K562 (cell line): ENCODE data around the gene TMEM214. TPM values are rescaled to one million over a fixed set of nuclear protein-coding genes. Genes with fewer than 3 reads are reported as not detected.
A peak's percentile ranks its signal among the peaks of the same experiment; 100 is the strongest.

Source experiments
- ATAC-seq: fragments of 200-7000 bp; cut with Tn5 transposase; 3 replicates; pipeline ENCODE4 v1.9.1; 2020; ENCODE audit warnings: moderate library complexity
- Bru-seq: library from RNA; stranded (reverse); fragments of 400-500 nt; gene quantifications from one replicate; lab custom pipeline; 2021; lab: Mats Ljungman, UMichigan
- BruChase-seq, 2 experiments: library from RNA; stranded (reverse); fragments of 400-500 nt; gene quantifications; one replicate each; lab custom pipeline; 2021; lab: Mats Ljungman, UMichigan
- BruUV-seq: library from RNA; stranded (reverse); fragments of 400-500 nt; replicated peaks from 2 replicates; lab custom pipeline; 2021; lab: Mats Ljungman, UMichigan
- CTCF ChIA-PET: fragments of 300-600 bp; formaldehyde crosslinking; extraction: SDS; loops from one replicate; lab custom pipeline; 2021; ENCODE audit warnings: low intra/inter-chr PET ratio; lab: Yijun Ruan, JAX
- POLR2A ChIA-PET: fragments of 300-600, 350-650 bp; sonication (Branson Sonifier 250); formaldehyde crosslinking; extraction: SDS; loops from one replicate; lab custom pipeline; 2021; ENCODE audit warnings: antibody characterized with exemption, inconsistent platforms; lab: Yijun Ruan, JAX
- DNase-seq, 4 experiments: peaks; one replicate each; pipeline versions ENCODE4 v3.0.0 to v3.0.0-alpha.2; 2011 to 2018; ENCODE audit warnings: low spot score in 3 of 4, mixed read lengths in 3 of 4; ENCODE audit errors: extremely low read depth in 1 of 4
- FAIRE-seq: peaks from 2 replicates; lab custom pipeline; 2011; peaks lifted over from hg19 to GRCh38; lab: Jason Lieb, UNC
- H2AFZ ChIP-seq: 2 replicates; pipeline ENCODE4 v1.6.0; 2011; ENCODE audit warnings: low read depth, low read length, control low read depth, inconsistent platforms
- H3K27ac ChIP-seq: fragments of 200-600 bp; 3 replicates; pipeline ENCODE4 v1.8.0; 2011; ENCODE audit warnings: low read depth, mild to moderate bottlenecking, control low read depth, inconsistent platforms, low read length, moderate library complexity, mixed read lengths; ENCODE audit errors: extremely low read depth
- H3K27me3 ChIP-seq, 2 experiments: fragments of 300-600 bp in 1 of 2; 2 replicates in 1 of 2; 3 replicates in 1 of 2; pipeline versions ENCODE4 v1.6.0 to v1.8.0; 2011; ENCODE audit warnings: inconsistent platforms in 2 of 2, low read length in 2 of 2, mild to moderate bottlenecking in 1 of 2, mixed read lengths in 1 of 2, moderate library complexity in 1 of 2; ENCODE audit not compliant: control insufficient read depth in 2 of 2, insufficient read depth in 2 of 2
- H3K36me3 ChIP-seq: fragments of 300-600 bp; 3 replicates; pipeline ENCODE4 v1.8.0; 2011; ENCODE audit warnings: mild to moderate bottlenecking, low read length, inconsistent platforms; ENCODE audit not compliant: control insufficient read depth, insufficient read depth
- H3K4me1 ChIP-seq, 2 experiments: fragments of 200-600 bp in 1 of 2; replicated peaks in 1 of 2; 2 replicates in 1 of 2; 3 replicates in 1 of 2; pipeline versions ENCODE4 v1.5.1 to v1.8.0; 2011; ENCODE audit warnings: inconsistent platforms in 2 of 2, low read length in 2 of 2, mild to moderate bottlenecking in 1 of 2, mixed read lengths in 1 of 2, moderate library complexity in 1 of 2; ENCODE audit not compliant: control insufficient read depth in 2 of 2, insufficient read depth in 2 of 2
- H3K4me2 ChIP-seq: 2 replicates; pipeline ENCODE4 v1.6.1; 2011; ENCODE audit warnings: low read length, control low read depth, inconsistent platforms, mixed read lengths; ENCODE audit not compliant: insufficient read depth
- H3K4me3 ChIP-seq: fragments of 200-600 bp; sonication (generic), shearing (Covaris generic); 2 replicates; pipeline ENCODE4 v1.5.1; 2016; ENCODE audit warnings: control low read depth, inconsistent platforms
- H3K79me2 ChIP-seq: fragments of 200-600 bp; 3 replicates; pipeline ENCODE4 v1.8.0; 2011; ENCODE audit warnings: low read length, inconsistent platforms; ENCODE audit not compliant: control insufficient read depth, insufficient read depth
- H3K9ac ChIP-seq, 2 experiments: 2 replicates each; pipeline versions ENCODE4 v1.6.0 to v1.6.1; 2011; ENCODE audit warnings: low read depth in 2 of 2, low read length in 2 of 2, control low read depth in 1 of 2, inconsistent platforms in 1 of 2, mild to moderate bottlenecking in 1 of 2, mixed read lengths in 1 of 2; ENCODE audit not compliant: insufficient read depth in 1 of 2
- H3K9me1 ChIP-seq: one replicate; pipeline ENCODE4 v1.6.0; 2011; ENCODE audit warnings: inconsistent platforms, mild to moderate bottlenecking, low read length, moderate library complexity; ENCODE audit not compliant: control insufficient read depth, insufficient read depth
- H3K9me3 ChIP-seq: replicated peaks from 2 replicates; pipeline ENCODE4 v1.5.1; 2011; ENCODE audit warnings: low read depth, low read length, inconsistent platforms; ENCODE audit not compliant: control insufficient read depth, insufficient read depth
- H4K20me1 ChIP-seq: replicated peaks from 2 replicates; pipeline ENCODE4 v1.6.1; 2011; ENCODE audit warnings: low read length, inconsistent platforms, mixed read lengths; ENCODE audit not compliant: control insufficient read depth, insufficient read depth
- BCOR ChIP-seq: fragments of 450-650 bp; IDR thresholded peaks from 2 replicates; pipeline ENCODE4 v1.6.1; 2016
- LARP7 ChIP-seq: fragments of 450-650 bp; IDR thresholded peaks from 2 replicates; pipeline ENCODE4 v1.6.1; 2016
- MYC ChIP-seq, 2 experiments: fragments of 250-450 bp in 1 of 2; sonication (Bioruptor Pico) in 1 of 2; IDR thresholded peaks; 2 replicates each; pipeline versions ENCODE4 v1.5.1 to v1.6.1; 2012 to 2021; ENCODE audit warnings: low read depth in 2 of 2, borderline replicate concordance in 1 of 2, improper control_type of control experiment in 1 of 2, low read length in 1 of 2, mild to moderate bottlenecking in 1 of 2, moderate library complexity in 1 of 2
- SAFB2 ChIP-seq: fragments of 200-400 bp; formaldehyde crosslinking; IDR thresholded peaks from 2 replicates; pipeline ENCODE4 v1.6.1; 2018; ENCODE audit warnings: borderline replicate concordance, low read length, low read depth, moderate library complexity; ENCODE audit not compliant: severe bottlenecking
- WGBS: fragments of 100-300 bp; shearing (Covaris generic); methylation state at CpG from one replicate; pipeline ENCODE4 v1.1.6; 2016; ENCODE audit warnings: low coverage, mixed read lengths; ENCODE audit not compliant: insufficient coverage; ENCODE audit errors: missing lambda C conversion rate; 5-methylcytosine and 5-hydroxymethylcytosine counted together
- in situ Hi-C: fragments of 300-500 bp; cut with MboI; formaldehyde crosslinking; loops from 4 replicates; pipeline ENCODE4 v1.15.0; 2018; ENCODE audit warnings: inconsistent platforms, mixed read lengths
- intact Hi-C: fragments of 100-400 bp; cut with micrococcal nuclease; formaldehyde crosslinking; loops from 2 replicates; pipeline ENCODE4 v1.14.2; 2022
- long read RNA-seq, 3 experiments: library from polyadenylated mRNA in 2 of 3; library from RNA in 1 of 3; unstranded in 2 of 3; stranded (forward) in 1 of 3; transcript quantifications; one replicate each; pipeline ENCODE4 v2.0.0, GENCODE V29; 2019 to 2022
- polyA minus RNA-seq, 3 experiments: library from RNA; depleted of rRNA, polyadenylated mRNA; stranded (reverse); fragments of >200 nt; gene quantifications; 2 replicates each; pipeline ENCODE4 v1.2.3, GENCODE V29; 2011
- polyA plus RNA-seq, 8 experiments: library from polyadenylated mRNA; depleted of rRNA in 4 of 8; stranded (reverse) in 5 of 8; unstranded in 3 of 8; fragments of >200 nt; fragmentation: Nextera tagmentation in 2 of 8; fragmentation: Illumina TruSeq in 1 of 8; extraction: Ambion mirVana in 2 of 8; extraction: Trizol in 1 of 8; gene quantifications; 2 replicates each; pipeline versions ENCODE4 v1.2.1 to v1.2.3, GENCODE V29; 2011 to 2014; ENCODE audit warnings: inconsistent platforms in 1 of 8, missing spikeins in 1 of 8
- total RNA-seq, 7 experiments: library from RNA; depleted of rRNA in 6 of 7; stranded (reverse); fragments of >200 nt in 6 of 7; fragmentation: Illumina TruSeq in 2 of 7; extraction: Trizol in 2 of 7; gene quantifications; 2 replicates each; pipeline versions ENCODE4 v1.2.1 to v1.2.3, GENCODE V29; 2011 to 2021; ENCODE audit warnings: low replicate concordance in 1 of 7
- TF ChIP-seq, protein P1 (sequence below), 2 experiments: fragments of 450-650 bp; conservative IDR thresholded peaks; 2 replicates each; pipeline ENCODE4 v1.6.1; 2017; ENCODE audit warnings: mild to moderate bottlenecking in 2 of 2, moderate library complexity in 2 of 2
- TF ChIP-seq, protein P2 (sequence below), 2 experiments: IDR thresholded peaks in 1 of 2; conservative IDR thresholded peaks in 1 of 2; 2 replicates each; pipeline ENCODE4 v1.6.1; 2016; ENCODE audit warnings: low read depth in 2 of 2, mild to moderate bottlenecking in 1 of 2, missing compliant biosample characterization in 1 of 2, missing genetic modification characterization in 1 of 2, moderate library complexity in 1 of 2

The TMEM214 gene, protein sequence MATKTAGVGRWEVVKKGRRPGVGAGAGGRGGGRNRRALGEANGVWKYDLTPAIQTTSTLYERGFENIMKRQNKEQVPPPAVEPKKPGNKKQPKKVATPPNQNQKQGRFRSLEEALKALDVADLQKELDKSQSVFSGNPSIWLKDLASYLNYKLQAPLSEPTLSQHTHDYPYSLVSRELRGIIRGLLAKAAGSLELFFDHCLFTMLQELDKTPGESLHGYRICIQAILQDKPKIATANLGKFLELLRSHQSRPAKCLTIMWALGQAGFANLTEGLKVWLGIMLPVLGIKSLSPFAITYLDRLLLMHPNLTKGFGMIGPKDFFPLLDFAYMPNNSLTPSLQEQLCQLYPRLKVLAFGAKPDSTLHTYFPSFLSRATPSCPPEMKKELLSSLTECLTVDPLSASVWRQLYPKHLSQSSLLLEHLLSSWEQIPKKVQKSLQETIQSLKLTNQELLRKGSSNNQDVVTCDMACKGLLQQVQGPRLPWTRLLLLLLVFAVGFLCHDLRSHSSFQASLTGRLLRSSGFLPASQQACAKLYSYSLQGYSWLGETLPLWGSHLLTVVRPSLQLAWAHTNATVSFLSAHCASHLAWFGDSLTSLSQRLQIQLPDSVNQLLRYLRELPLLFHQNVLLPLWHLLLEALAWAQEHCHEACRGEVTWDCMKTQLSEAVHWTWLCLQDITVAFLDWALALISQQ
- total RNA-seq (2011; cell fraction: chromatin; rRNA removed; ENCODE audit: low replicate concordance): 364 and 807 TPM in 2 replicates
- 428 and 514 TPM in 2 replicates for total RNA-seq (2011; cell fraction: nucleolus; rRNA removed)
- 376 and 406 TPM in 2 replicates for total RNA-seq (2011; cell fraction: nucleoplasm; rRNA removed)
- total RNA-seq (2014; rRNA removed) (18.9 and 23.7 TPM in 2 replicates), total RNA-seq (2014; rRNA removed; fragmentation: Illumina TruSeq; extraction: Trizol) (31.0 and 34.3 TPM in 2 replicates), total RNA-seq (2015; rRNA removed; fragmentation: Illumina TruSeq; extraction: Trizol) (44.0 and 44.1 TPM in 2 replicates), total RNA-seq (2021) (78.5 and 79.6 TPM in 2 replicates), polyA plus RNA-seq (2011; rRNA removed) (52.9 and 143 TPM in 2 replicates), polyA plus RNA-seq (2014; fragmentation: Illumina TruSeq; extraction: Trizol) (76.9 and 81.4 TPM in 2 replicates), polyA plus RNA-seq (2014; fragmentation: Nextera tagmentation; extraction: Ambion mirVana) (10 to 100 TPM; 11.4 to 14.8 TPM), polyA plus RNA-seq (2014; rRNA removed) (55.0 and 58.0 TPM in 2 replicates), polyA minus RNA-seq (2011; rRNA and poly(A)+ RNA removed) (123 TPM in 2 replicates), Bru-seq, nascent RNA (percentile 90 among the genes with signal in this experiment), BruChase-seq, experiment 1, labeled RNA remaining after a 2-hour chase (percentile 84 among the genes with signal in this experiment), BruChase-seq, experiment 2, labeled RNA remaining after a 6-hour chase (percentile 90 among the genes with signal in this experiment)
- 146 and 165 TPM in 2 replicates for polyA plus RNA-seq (2011; cell fraction: cytosol; rRNA removed)
- 466 and 543 TPM in 2 replicates for polyA plus RNA-seq (2011; cell fraction: nucleus; rRNA removed)
- 57.3 and 151 TPM in 2 replicates for polyA plus RNA-seq (2012)
- 96.4 and 118 TPM in 2 replicates for polyA minus RNA-seq (2011; cell fraction: cytosol; rRNA and poly(A)+ RNA removed)
- 142 and 264 TPM in 2 replicates for polyA minus RNA-seq (2011; cell fraction: nucleus; rRNA and poly(A)+ RNA removed)
- long read RNA-seq, experiment 1, transcript TMEM214-201 (17 exons, 2,990 nt): major isoform, 17 of 404 reads
- long read RNA-seq, experiment 1, partial matches to known transcripts: 376 of 404 reads
- long read RNA-seq, experiment 1, other reads (novel, unspliced or antisense): 8 of 404 reads
- long read RNA-seq, experiment 2, partial matches to known transcripts: 24 of 95 reads
- long read RNA-seq, experiment 2, other reads (novel, unspliced or antisense): 69 of 95 reads
- long read RNA-seq, experiment 3, transcript TMEM214-201 (17 exons, 2,990 nt): major isoform, 7 of 15 reads
- long read RNA-seq, experiment 3, partial matches to known transcripts: 3 of 15 reads
- long read RNA-seq, experiment 3, other reads (novel, unspliced or antisense): 4 of 15 reads

DNA sequence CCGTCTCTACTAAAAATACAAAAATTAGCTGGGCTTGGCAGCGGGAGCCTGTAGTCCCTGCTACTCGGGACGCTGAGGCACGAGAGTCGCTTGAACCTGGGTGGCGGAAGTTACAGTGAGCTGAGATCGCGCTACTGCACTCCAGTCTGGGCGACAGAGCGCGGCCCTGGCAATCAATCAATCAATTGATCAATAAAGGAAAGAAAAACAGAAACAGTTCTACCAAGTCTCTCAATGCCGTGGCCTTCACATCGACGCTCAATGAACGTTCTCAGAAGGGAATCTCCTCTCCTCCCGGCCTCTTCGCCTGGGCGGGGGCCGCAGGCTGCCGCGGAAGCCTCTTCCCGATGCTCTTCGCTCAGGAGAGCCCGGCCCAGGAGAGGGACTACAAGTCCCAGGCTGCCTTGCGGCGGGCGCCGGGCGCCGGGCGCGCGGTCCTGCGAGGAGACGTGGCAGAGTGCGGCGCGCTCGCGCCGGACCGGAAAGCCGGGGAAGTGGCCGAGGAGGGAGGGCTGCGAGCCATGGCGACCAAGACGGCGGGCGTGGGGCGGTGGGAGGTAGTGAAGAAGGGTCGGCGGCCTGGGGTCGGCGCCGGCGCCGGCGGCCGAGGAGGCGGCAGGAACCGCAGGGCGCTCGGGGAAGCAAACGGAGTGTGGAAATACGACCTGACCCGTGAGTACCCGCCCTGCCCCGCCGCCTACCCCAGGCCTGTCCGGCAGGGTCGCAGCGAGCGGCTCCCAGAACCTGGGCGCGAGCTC is at the start of gene TMEM214:
Gene TMEM214 (plus strand): TSS at position 471 of the 758 bp plus-strand sequence. CDS start 51 bp downstream, at position 522.
- BruUV-seq: no TSS peak
- in situ Hi-C loops: no loop called here
- Histone ChIP-seq H3K4me1 (peaks cover 14 to 19% of the 10 kb centered on the region in 2 experiments), H3K36me3 (peaks cover 66% of the 10 kb centered on the region), H2AFZ (peak within 1 kb of the TSS; percentile 89), H4K20me1 (no peaks in the 10 kb centered on the region), H3K27me3 (no peaks in the 10 kb centered on the region), H3K4me3 (peak within 1 kb of the TSS; percentile 97), H3K79me2 (peaks cover 47% of the 10 kb centered on the region), H3K9ac (peak within 1 kb of the TSS; percentile 99 to 100), H3K4me2 (peak within 1 kb of the TSS; percentile 89), H3K9me1 (peaks cover 6% of the 10 kb centered on the region), H3K27ac (peak within 1 kb of the TSS; percentile 89), H3K9me3 (no peaks in the 10 kb centered on the region)
- ChIA-PET POLR2A (interaction anchor here (0.7 to 5.3 kb wide), 9 partner anchors 10 to 124 kb away, joined by 3 to 54 read pairs (median 4); partner anchors contain the start of gene AGBL5), CTCF (interaction anchor here (0.6 kb wide), 1 partner anchor 52 kb away, joined by 3 read pairs; no protein-coding TSS in a partner anchor)
- ATAC-seq: peak; percentile 96
- under 1% methylated on average over 59 of the region's 76 CpGs for WGBS
- intact Hi-C loops: loop anchor here (1.0 to 2.0 kb wide), 2 partner anchors 12 to 18 kb away; partner anchors contain the start of gene AGBL5
- DNase-seq: peak; percentile 90 to 93 (median 92)
- peak; percentile 35 for FAIRE-seq
- TF ChIP-seq, protein P1, sequence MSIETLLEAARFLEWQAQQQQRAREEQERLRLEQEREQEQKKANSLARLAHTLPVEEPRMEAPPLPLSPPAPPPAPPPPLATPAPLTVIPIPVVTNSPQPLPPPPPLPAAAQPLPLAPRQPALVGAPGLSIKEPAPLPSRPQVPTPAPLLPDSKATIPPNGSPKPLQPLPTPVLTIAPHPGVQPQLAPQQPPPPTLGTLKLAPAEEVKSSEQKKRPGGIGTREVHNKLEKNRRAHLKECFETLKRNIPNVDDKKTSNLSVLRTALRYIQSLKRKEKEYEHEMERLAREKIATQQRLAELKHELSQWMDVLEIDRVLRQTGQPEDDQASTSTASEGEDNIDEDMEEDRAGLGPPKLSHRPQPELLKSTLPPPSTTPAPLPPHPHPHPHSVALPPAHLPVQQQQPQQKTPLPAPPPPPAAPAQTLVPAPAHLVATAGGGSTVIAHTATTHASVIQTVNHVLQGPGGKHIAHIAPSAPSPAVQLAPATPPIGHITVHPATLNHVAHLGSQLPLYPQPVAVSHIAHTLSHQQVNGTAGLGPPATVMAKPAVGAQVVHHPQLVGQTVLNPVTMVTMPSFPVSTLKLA (conservative IDR thresholded peaks at IDR 0.05): peak; percentile 67 to 86
- TF ChIP-seq LARP7 (no peak), BCOR (0 out of 2 replicates have a peak, but pooled peaks have one; percentile 25), MYC (IDR thresholded peaks at IDR 0.05; ENCODE audit: low read depth, low read length) (peak; percentile 89), MYC (CRISPR knock-in tag; IDR thresholded peaks at IDR 0.05; ENCODE audit: borderline replicate concordance, low read depth) (no peak), SAFB2 (no peak)
- TF ChIP-seq, protein P2, sequence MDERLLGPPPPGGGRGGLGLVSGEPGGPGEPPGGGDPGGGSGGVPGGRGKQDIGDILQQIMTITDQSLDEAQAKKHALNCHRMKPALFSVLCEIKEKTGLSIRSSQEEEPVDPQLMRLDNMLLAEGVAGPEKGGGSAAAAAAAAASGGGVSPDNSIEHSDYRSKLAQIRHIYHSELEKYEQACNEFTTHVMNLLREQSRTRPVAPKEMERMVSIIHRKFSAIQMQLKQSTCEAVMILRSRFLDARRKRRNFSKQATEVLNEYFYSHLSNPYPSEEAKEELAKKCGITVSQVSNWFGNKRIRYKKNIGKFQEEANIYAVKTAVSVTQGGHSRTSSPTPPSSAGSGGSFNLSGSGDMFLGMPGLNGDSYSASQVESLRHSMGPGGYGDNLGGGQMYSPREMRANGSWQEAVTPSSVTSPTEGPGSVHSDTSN (CRISPR knock-in tag; IDR thresholded peaks at IDR 0.05; ENCODE audit: low read depth): no peak
- TF ChIP-seq, protein P2 (tag; conservative IDR thresholded peaks at IDR 0.05; ENCODE audit: low read depth): peak; percentile 60
